DND-41 (cell line): ENCODE results near the gene SYNE1.

Experiments used
- ATAC-seq: fragments of 200-7000 bp; cut with Tn5 transposase; 3 replicates; pipeline ENCODE4 v1.9.1; 2021; ENCODE audit warnings: low read depth; ENCODE audit not compliant: insufficient read depth
- DNase-seq: peaks from one replicate; pipeline ENCODE4 v3.0.0-alpha.2; 2020
- H2AFZ ChIP-seq: 2 replicates; pipeline ENCODE4 v1.6.0; 2012; ENCODE audit warnings: low read depth, low read length
- H3K27ac ChIP-seq: 2 replicates; pipeline ENCODE4 v1.5.1; 2012; ENCODE audit warnings: low read length, inconsistent platforms
- H3K27me3 ChIP-seq: fragments of 200-600 bp; sonication (generic); 2 replicates; pipeline ENCODE4 v1.6.0; 2012; ENCODE audit warnings: low read length, mild to moderate bottlenecking, inconsistent platforms; ENCODE audit not compliant: insufficient read depth, poor library complexity
- H3K36me3 ChIP-seq: 2 replicates; pipeline ENCODE4 v1.5.1; 2012; ENCODE audit warnings: low read length, inconsistent platforms; ENCODE audit not compliant: insufficient read depth
- H3K4me1 ChIP-seq: 2 replicates; pipeline ENCODE4 v1.5.1; 2012; ENCODE audit warnings: mild to moderate bottlenecking, low read length; ENCODE audit not compliant: insufficient read depth
- H3K4me2 ChIP-seq: 2 replicates; pipeline ENCODE4 v1.6.0; 2012; ENCODE audit warnings: mild to moderate bottlenecking, moderate library complexity, low read length, inconsistent platforms; ENCODE audit not compliant: insufficient read depth
- H3K4me3 ChIP-seq, 2 experiments: fragments of 200-600 bp in 1 of 2; shearing (Covaris generic) in 1 of 2; 2 replicates each; pipeline ENCODE4 v1.5.1; 2012 to 2016; ENCODE audit warnings: inconsistent platforms in 2 of 2, low read length in 2 of 2, mild to moderate bottlenecking in 2 of 2, low read depth in 1 of 2, moderate library complexity in 1 of 2
- H3K79me2 ChIP-seq: 2 replicates; pipeline ENCODE4 v1.6.0; 2012; ENCODE audit warnings: low read length, inconsistent platforms; ENCODE audit not compliant: insufficient read depth
- H3K9ac ChIP-seq: 2 replicates; pipeline ENCODE4 v1.6.0; 2012; ENCODE audit warnings: low read depth, mild to moderate bottlenecking, inconsistent platforms, low read length, moderate library complexity
- H3K9me3 ChIP-seq: 2 replicates; pipeline ENCODE4 v1.5.1; 2012; ENCODE audit warnings: low read length, moderate library complexity, mild to moderate bottlenecking, inconsistent platforms; ENCODE audit not compliant: insufficient read depth, severe bottlenecking
- H4K20me1 ChIP-seq: 2 replicates; pipeline ENCODE4 v1.6.0; 2012; ENCODE audit warnings: low read length; ENCODE audit not compliant: insufficient read depth
- CTCF ChIP-seq: IDR thresholded peaks from 2 replicates; pipeline ENCODE4 v1.5.1; 2012; ENCODE audit warnings: borderline replicate concordance, low read length, moderate library complexity, mild to moderate bottlenecking; ENCODE audit not compliant: poor library complexity, severe bottlenecking; ENCODE audit errors: extremely low read depth
- EZH2 ChIP-seq: IDR thresholded peaks from 3 replicates; pipeline ENCODE4 v1.6.1; 2012; ENCODE audit warnings: borderline replicate concordance, low read depth, mild to moderate bottlenecking, moderate library complexity, low read length, inconsistent platforms; ENCODE audit not compliant: severe bottlenecking

Gene SYNE1

GRCh38 chr6:152323376-152323775 is 313.8 kb downstream of the SYNE1 start:
- no peaks in the 10 kb centered on the region for H3K36me3 ChIP-seq

GRCh38 chr6:152318278-152318677 is 318.9 kb downstream of the SYNE1 start:
- no peak overlapping the region for H2AFZ ChIP-seq
- no peak for DNase-seq
- no peaks in the 10 kb centered on the region for H4K20me1 ChIP-seq
- H3K79me2 ChIP-seq: no peaks in the 10 kb centered on the region
- no peak overlapping the region for H3K27ac ChIP-seq
- no peak overlapping the region for H3K9ac ChIP-seq
- H3K27me3 ChIP-seq: no peaks in the 10 kb centered on the region
- no peaks in the 10 kb centered on the region for H3K36me3 ChIP-seq
- H3K9me3 ChIP-seq: no peaks in the 10 kb centered on the region
- no peak for ATAC-seq
- H3K4me2 ChIP-seq: no peak overlapping the region
- H3K4me1 ChIP-seq: no peaks in the 10 kb centered on the region
- no peak overlapping the region for H3K4me3 ChIP-seq
- no peak for TF ChIP-seq CTCF
- no peak for TF ChIP-seq EZH2

More at GRCh38 chr6:152323376-152323775, 313.8 kb downstream of the SYNE1 start:
- Histone ChIP-seq H4K20me1 (no peaks in the 10 kb centered on the region), H3K27me3 (no peaks in the 10 kb centered on the region), H3K27ac (no peak overlapping the region), H3K9ac (no peak overlapping the region), H3K9me3 (no peaks in the 10 kb centered on the region), H3K4me3 (no peak overlapping the region), H3K4me1 (no peaks in the 10 kb centered on the region), H3K4me2 (no peak overlapping the region), H3K79me2 (no peaks in the 10 kb centered on the region), H2AFZ (no peak overlapping the region)
- ATAC-seq (no peak), DNase-seq (no peak)
- TF ChIP-seq CTCF (no peak), EZH2 (no peak)

GRCh38 chr6:152316024-152316423 is 321.1 kb downstream of the SYNE1 start:
- H3K9ac ChIP-seq: no peak overlapping the region
- TF ChIP-seq CTCF: no peak
- TF ChIP-seq EZH2: no peak
- H3K4me2 ChIP-seq: no peak overlapping the region
- no peak overlapping the region for H2AFZ ChIP-seq
- H3K36me3 ChIP-seq: no peaks in the 10 kb centered on the region
- H3K4me1 ChIP-seq: no peaks in the 10 kb centered on the region
- no peaks in the 10 kb centered on the region for H4K20me1 ChIP-seq
- no peak for ATAC-seq
- H3K79me2 ChIP-seq: no peaks in the 10 kb centered on the region
- no peaks in the 10 kb centered on the region for H3K9me3 ChIP-seq
- H3K27ac ChIP-seq: no peak overlapping the region
- H3K4me3 ChIP-seq: no peak overlapping the region
- no peaks in the 10 kb centered on the region for H3K27me3 ChIP-seq
- no peak for DNase-seq

GRCh38 chr6:152314483-152314832 is 322.7 kb downstream of the SYNE1 start:
- H2AFZ ChIP-seq: no peak overlapping the region
- H3K4me3 ChIP-seq: no peak overlapping the region
- H3K79me2 ChIP-seq: no peaks in the 10 kb centered on the region
- no peak for TF ChIP-seq CTCF
- no peak for TF ChIP-seq EZH2
- DNase-seq: no peak
- H3K9ac ChIP-seq: no peak overlapping the region
- no peaks in the 10 kb centered on the region for H3K36me3 ChIP-seq
- H4K20me1 ChIP-seq: no peaks in the 10 kb centered on the region
- no peaks in the 10 kb centered on the region for H3K27me3 ChIP-seq
- no peaks in the 10 kb centered on the region for H3K9me3 ChIP-seq
- H3K27ac ChIP-seq: no peak overlapping the region
- peaks cover 15% of the 10 kb centered on the region for H3K4me1 ChIP-seq
- ATAC-seq: no peak
- no peak overlapping the region for H3K4me2 ChIP-seq
